AG04449 (cell line): ENCODE data around the gene FHIP2A.

Source experiments
- CTCF ChIA-PET: fragments of 350-600 bp; formaldehyde crosslinking; extraction: SDS; loops from one replicate; lab custom pipeline; 2021; ENCODE audit warnings: antibody characterized with exemption; lab: Yijun Ruan, JAX
- POLR2A ChIA-PET: fragments of 400-600, 350-600 bp; formaldehyde crosslinking; extraction: SDS; loops from one replicate; lab custom pipeline; 2020; ENCODE audit warnings: antibody characterized with exemption, inconsistent platforms; lab: Yijun Ruan, JAX
- DNase-seq: peaks from one replicate; pipeline ENCODE4 v3.0.0-alpha.2; 2010; ENCODE audit warnings: low read depth, low spot score
- H3K4me3 ChIP-seq: 2 replicates; pipeline ENCODE4 v1.5.1; 2011; ENCODE audit warnings: low read depth, mild to moderate bottlenecking, control low read depth, low read length
- CTCF ChIP-seq: IDR thresholded peaks from one replicate; pipeline ENCODE4 v1.5.1; 2011; ENCODE audit warnings: mild to moderate bottlenecking, moderate library complexity, low read length, control low read depth, inconsistent platforms; ENCODE audit not compliant: insufficient read depth; ENCODE audit errors: missing control alignments

FHIP2A gene

DNA sequence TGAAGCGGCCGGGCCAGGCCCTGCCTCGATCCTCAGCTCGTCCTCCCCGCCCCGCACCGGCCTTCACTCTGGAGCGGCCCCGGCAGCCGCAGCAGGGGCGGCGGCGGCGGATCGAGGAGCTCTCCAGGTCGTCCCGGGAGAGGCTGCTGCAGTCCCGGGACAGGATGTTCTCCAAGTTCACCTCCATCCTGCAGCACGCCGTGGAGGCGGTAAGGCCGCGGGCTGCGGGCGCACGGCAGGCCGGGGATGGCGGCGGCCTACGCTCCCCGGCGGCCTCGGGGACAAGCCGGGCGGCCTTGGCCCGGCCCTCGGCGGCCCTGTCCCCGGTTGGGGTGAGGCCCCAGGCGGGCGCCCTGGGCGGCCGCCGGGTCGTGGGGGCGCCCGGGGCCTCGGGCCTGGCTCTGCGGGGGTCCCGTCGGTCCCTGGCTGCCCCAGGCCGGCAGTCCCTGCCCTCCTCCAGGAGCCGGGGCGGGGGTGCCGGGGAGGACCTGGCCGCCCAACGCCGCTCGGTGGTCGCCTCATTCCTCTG is 399 bp downstream of the FHIP2A start:
- H3K4me3 ChIP-seq = peak overlapping the region; percentile 76
- DNase-seq = no peak
- POLR2A ChIA-PET = interaction anchor here (0.6 to 1.9 kb wide), 6 partner anchors 10 to 351 kb away, joined by 3 to 5 read pairs (median 4); no protein-coding TSS in a partner anchor
- CTCF ChIA-PET = interaction anchor here (0.8 to 3.7 kb wide), 62 partner anchors 10 to 519 kb away, joined by 3 to 53 read pairs (median 5); no protein-coding TSS in a partner anchor
- no peak for TF ChIP-seq CTCF

DNA sequence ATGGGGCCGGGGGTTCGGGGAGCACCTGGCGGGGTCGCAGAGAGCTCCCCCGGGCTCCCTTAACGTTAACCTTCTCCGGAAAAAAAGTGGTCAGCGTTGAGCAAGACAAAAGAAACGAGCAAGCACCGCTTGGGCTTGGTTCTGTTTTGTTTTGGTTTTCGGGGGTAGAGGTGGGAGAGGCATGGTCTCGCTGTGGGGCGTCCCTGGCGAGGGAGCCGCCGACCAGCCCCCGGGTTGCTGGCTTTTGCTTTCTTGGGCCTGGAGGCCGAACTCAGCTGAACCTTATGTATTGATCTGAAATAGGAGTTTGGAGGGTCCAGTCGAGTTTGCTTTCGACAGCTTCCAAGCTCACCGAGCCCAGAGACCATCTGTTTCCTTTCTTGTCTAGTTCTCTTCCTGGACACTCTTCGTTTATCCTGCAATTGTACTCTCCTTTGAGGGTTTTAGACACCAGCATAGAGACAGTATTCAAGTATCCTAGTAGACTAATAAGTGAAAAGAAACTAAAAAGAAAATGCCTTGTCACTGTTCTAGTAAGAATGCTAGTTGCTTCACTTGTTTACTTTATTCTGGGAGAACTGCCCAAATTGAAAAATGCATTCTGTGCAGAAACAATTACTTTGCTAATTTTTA is 980 bp downstream of the FHIP2A start:
- no peak for TF ChIP-seq CTCF
- POLR2A ChIA-PET = interaction anchor here (1.2 to 1.9 kb wide), 3 partner anchors 9 to 351 kb away, joined by 4 to 5 read pairs (median 5); no protein-coding TSS in a partner anchor

DNA sequence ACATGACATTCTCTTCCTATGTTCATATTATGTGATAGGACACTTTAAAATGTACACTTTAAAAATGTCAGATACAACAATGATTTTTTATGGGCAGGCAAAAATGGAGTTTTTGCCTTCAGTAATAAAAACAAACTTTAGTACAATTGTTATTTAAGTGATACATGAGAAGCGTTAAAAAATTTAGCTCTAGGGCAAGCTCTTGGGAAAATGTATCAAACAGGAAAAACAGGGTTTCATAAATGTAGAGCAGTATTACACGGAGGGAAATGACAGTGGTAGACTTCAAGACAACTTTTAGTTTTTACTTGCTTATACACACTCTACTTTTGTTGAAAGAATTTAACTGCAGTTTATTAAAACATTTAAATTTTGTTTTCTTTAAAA is 1.5 kb downstream of the FHIP2A start:
- POLR2A ChIA-PET = interaction anchor here (1.2 to 1.6 kb wide), 2 partner anchors 8 to 56 kb away, joined by 4 to 5 read pairs; no protein-coding TSS in a partner anchor
- CTCF ChIA-PET = interaction anchor here (0.7 to 3.7 kb wide), 15 partner anchors 10 to 353 kb away, joined by 3 to 53 read pairs (median 6); no protein-coding TSS in a partner anchor

More for the DNA sequence above, 980 bp downstream of the FHIP2A start:
- peak overlapping the region; percentile 76 for H3K4me3 ChIP-seq
- CTCF ChIA-PET = interaction anchor here (0.8 to 3.7 kb wide), 48 partner anchors 10 to 519 kb away, joined by 3 to 53 read pairs (median 5); no protein-coding TSS in a partner anchor
- DNase-seq = no peak

GRCh38 chr10:114824391-114824790 is 2.8 kb downstream of the FHIP2A start:
- DNase-seq = no peak
- ChIA-PET CTCF (interaction anchor here (0.8 to 1.3 kb wide), 2 partner anchors 49 to 177 kb away, joined by 3 to 4 read pairs; no protein-coding TSS in a partner anchor), POLR2A (no interaction called here)
- TF ChIP-seq CTCF = no peak
- peak overlapping the region; percentile 13; the same call in 1 of the 2 replicates for H3K4me3 ChIP-seq

More for the DNA sequence above, 1.5 kb downstream of the FHIP2A start:
- peak overlapping the region; percentile 76 for H3K4me3 ChIP-seq
- no peak for DNase-seq
- no peak for TF ChIP-seq CTCF

DNA sequence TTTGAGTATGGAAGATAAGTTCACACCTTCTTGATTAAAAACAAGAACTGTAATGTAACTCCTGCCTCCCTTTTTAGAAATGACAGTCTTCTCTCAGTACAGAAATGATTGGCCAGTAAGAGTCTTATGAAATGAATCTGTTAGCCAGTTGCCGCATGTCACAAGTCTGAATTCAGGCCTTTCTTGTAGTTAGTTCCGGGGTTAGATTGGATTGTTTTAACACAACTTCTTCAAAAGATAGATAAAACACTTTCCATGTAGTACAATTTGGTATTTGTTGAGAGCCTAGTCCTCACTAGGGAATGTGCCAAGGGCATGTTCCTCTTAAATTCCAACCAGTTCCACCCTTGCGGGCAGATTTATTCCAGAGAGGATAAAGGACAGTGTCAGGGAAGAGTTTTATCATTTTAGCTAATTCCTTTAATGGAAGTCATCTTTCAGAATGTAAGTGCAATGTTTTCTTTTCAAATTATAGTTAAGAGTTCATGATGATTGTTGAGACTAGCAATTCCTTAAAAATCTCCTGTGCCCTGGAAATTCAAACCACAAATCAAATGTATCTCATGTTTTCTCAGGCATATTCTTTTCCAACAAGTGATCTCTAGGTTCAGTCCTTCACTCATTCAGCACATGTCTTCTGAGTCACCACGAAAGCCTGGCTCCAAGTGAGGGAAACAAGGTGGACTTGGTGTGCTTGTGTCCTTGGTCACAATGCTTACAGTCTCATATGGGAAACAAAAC is 4.1 kb downstream of the FHIP2A start:
- no peak overlapping the region for H3K4me3 ChIP-seq
- no peak for TF ChIP-seq CTCF
- CTCF ChIA-PET = interaction anchor here (0.9 to 1.8 kb wide), 3 partner anchors 31 to 72 kb away, joined by 3 to 4 read pairs (median 4); no protein-coding TSS in a partner anchor
- POLR2A ChIA-PET = interaction anchor here (0.6 to 1.0 kb wide), 2 partner anchors 40 to 113 kb away, joined by 6 to 12 read pairs; no protein-coding TSS in a partner anchor
- peak; percentile 95 for DNase-seq
